Suprapubic skin (tissue), 4 donors: ENCODE data around the gene SPIRE1.

Source experiments
- POLR2A ChIP-seq, 2 donors: fragments of 450-650 bp; IDR thresholded peaks; one replicate each; pipeline ENCODE4 v1.6.1; 2017; ENCODE audit warnings: antibody characterized with exemption in 2 of 2, mild to moderate bottlenecking in 2 of 2, moderate library complexity in 2 of 2
- POLR2AphosphoS5 ChIP-seq, 3 donors: sonication (generic); formaldehyde crosslinking; IDR thresholded peaks; one replicate each; pipeline ENCODE4 v1.6.1; 2017; ENCODE audit warnings: antibody characterized with exemption in 3 of 3
- TF ChIP-seq, protein P1 (sequence below), 2 donors: fragments of 200-600 bp in 1 of 2; fragments of 450-650 bp in 1 of 2; sonication (generic) in 1 of 2; IDR thresholded peaks; one replicate each; pipeline ENCODE4 v1.5.1; 2016 to 2019; ENCODE audit warnings: antibody characterized with exemption in 2 of 2, mild to moderate bottlenecking in 1 of 2, moderate library complexity in 1 of 2

GRCh38 chr18:12442946-12443345 lies 215.0 kb downstream of the SPIRE1 start:
- TF ChIP-seq, protein P1, sequence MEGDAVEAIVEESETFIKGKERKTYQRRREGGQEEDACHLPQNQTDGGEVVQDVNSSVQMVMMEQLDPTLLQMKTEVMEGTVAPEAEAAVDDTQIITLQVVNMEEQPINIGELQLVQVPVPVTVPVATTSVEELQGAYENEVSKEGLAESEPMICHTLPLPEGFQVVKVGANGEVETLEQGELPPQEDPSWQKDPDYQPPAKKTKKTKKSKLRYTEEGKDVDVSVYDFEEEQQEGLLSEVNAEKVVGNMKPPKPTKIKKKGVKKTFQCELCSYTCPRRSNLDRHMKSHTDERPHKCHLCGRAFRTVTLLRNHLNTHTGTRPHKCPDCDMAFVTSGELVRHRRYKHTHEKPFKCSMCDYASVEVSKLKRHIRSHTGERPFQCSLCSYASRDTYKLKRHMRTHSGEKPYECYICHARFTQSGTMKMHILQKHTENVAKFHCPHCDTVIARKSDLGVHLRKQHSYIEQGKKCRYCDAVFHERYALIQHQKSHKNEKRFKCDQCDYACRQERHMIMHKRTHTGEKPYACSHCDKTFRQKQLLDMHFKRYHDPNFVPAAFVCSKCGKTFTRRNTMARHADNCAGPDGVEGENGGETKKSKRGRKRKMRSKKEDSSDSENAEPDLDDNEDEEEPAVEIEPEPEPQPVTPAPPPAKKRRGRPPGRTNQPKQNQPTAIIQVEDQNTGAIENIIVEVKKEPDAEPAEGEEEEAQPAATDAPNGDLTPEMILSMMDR (IDR thresholded peaks at IDR 0.05), result no peak
- TF ChIP-seq POLR2AphosphoS5 (IDR thresholded peaks at IDR 0.05) (no peak), POLR2A (IDR thresholded peaks at IDR 0.05) (no peak)
